GM03348 (cell line): ENCODE measurements around the gene REN.

Experiments
- DNase-seq: peaks from one replicate; pipeline ENCODE4 v3.0.0; 2012; ENCODE audit warnings: low spot score

The REN gene

GRCh38 chr1:204190212-204191211 is 24.4 kb upstream of the REN start:
- DNase-seq = peak; percentile 38

GRCh38 chr1:204188959-204189639 is 23.0 kb upstream of the REN start:
- no peak for DNase-seq

GRCh38 chr1:204186597-204186996 is 20.5 kb upstream of the REN start:
- DNase-seq = no peak

- no peak for DNase-seq
Measured at GRCh38 chr1:204181116-204181515, 15.0 kb upstream of the REN start.

GRCh38 chr1:204180133-204180532 is 14.0 kb upstream of the REN start:
- DNase-seq = no peak

GRCh38 chr1:204178487-204179281 is 12.5 kb upstream of the REN start:
- DNase-seq = no peak

- DNase-seq = no peak
Measured at GRCh38 chr1:204177133-204177532, 11.0 kb upstream of the REN start.

- DNase-seq = no peak
Measured at GRCh38 chr1:204176049-204176448, 9.9 kb upstream of the REN start.

- no peak for DNase-seq
Measured at GRCh38 chr1:204174958-204175357, 8.8 kb upstream of the REN start.

GRCh38 chr1:204172404-204173029 is 6.4 kb upstream of the REN start:
- DNase-seq = no peak

- DNase-seq = no peak
Measured at GRCh38 chr1:204171751-204172178, 5.6 kb upstream of the REN start.

GRCh38 chr1:204170494-204171155 is 4.5 kb upstream of the REN start:
- DNase-seq = no peak

- no peak for DNase-seq
Measured at GRCh38 chr1:204169858-204170257, 3.7 kb upstream of the REN start.

- no peak for DNase-seq
Measured at GRCh38 chr1:204167730-204168129, 1.6 kb upstream of the REN start.

- DNase-seq = peak; percentile 92
Measured at GRCh38 chr1:204162494-204163074, 3.6 kb downstream of the REN start.

- DNase-seq = no peak
Measured at GRCh38 chr1:204161609-204162493, 4.3 kb downstream of the REN start.

GRCh38 chr1:204157962-204158361 is 8.2 kb downstream of the REN start:
- no peak for DNase-seq

GRCh38 chr1:204155881-204156280 is 10.3 kb downstream of the REN start:
- DNase-seq = no peak

GRCh38 chr1:204154568-204155255 is 11.4 kb downstream of the REN start:
- no peak for DNase-seq
